Hematopoietic multipotent progenitor cell treated with erythropoietin and hydrocortisone succinate and interleukin-3 and kit ligand, for 15 days (in vitro differentiated cells): Measurements from ENCODE around the gene UPK1B.
"Not testable (repeated sequence)": the region's sequence is repeated elsewhere in the genome, so short reads cannot be mapped to it uniquely, and the experiment has no call there.

ENCODE experiments used
- DNase-seq: peaks from one replicate; pipeline ENCODE4 v3.0.0-alpha.2; 2015; ENCODE audit warnings: low spot score

The UPK1B gene

GRCh38 chr3:119173325-119173724 lies at the start of gene UPK1B:
UPK1B (plus strand) TSS chr3:119173598; CDS start chr3:119186742, 13,144 bp downstream.
- DNase-seq, result no peak

GRCh38 chr3:119125342-119125741 lies 48.1 kb upstream of the UPK1B start:
- DNase-seq, result no peak

- no peak for DNase-seq
Observed at GRCh38 chr3:119125742-119126504, 47.5 kb upstream of the UPK1B start.

- not testable (repeated sequence) for DNase-seq
Observed at GRCh38 chr3:119130291-119130690, 43.1 kb upstream of the UPK1B start.

GRCh38 chr3:119132291-119132690 lies 41.1 kb upstream of the UPK1B start:
- DNase-seq, result not testable (repeated sequence)

- DNase-seq, result not testable (repeated sequence)
Observed at GRCh38 chr3:119139360-119139759, 34.0 kb upstream of the UPK1B start.

- no peak for DNase-seq
Observed at GRCh38 chr3:119140466-119140865, 32.9 kb upstream of the UPK1B start.

GRCh38 chr3:119145128-119145499 lies 28.3 kb upstream of the UPK1B start:
- DNase-seq, result no peak

- no peak for DNase-seq
Observed at GRCh38 chr3:119145500-119146167, 27.8 kb upstream of the UPK1B start, which contains the start of gene TEX55. TEX55 (plus strand) TSS chr3:119146165; CDS start chr3:119146190, 25 bp downstream.

GRCh38 chr3:119146578-119147375 lies 26.6 kb upstream of the UPK1B start:
- DNase-seq, result no peak

- DNase-seq, result no peak
Observed at GRCh38 chr3:119147494-119147893, 25.9 kb upstream of the UPK1B start.

- DNase-seq, result no peak
Observed at GRCh38 chr3:119148493-119149180, 24.8 kb upstream of the UPK1B start.

- no peak for DNase-seq
Observed at GRCh38 chr3:119149484-119149883, 23.9 kb upstream of the UPK1B start.

GRCh38 chr3:119156868-119157267 lies 16.5 kb upstream of the UPK1B start:
- no peak for DNase-seq

- no peak for DNase-seq
Observed at GRCh38 chr3:119157971-119158370, 15.4 kb upstream of the UPK1B start.

GRCh38 chr3:119160361-119160760 lies 13.0 kb upstream of the UPK1B start:
- no peak for DNase-seq

GRCh38 chr3:119160815-119161214 lies 12.6 kb upstream of the UPK1B start:
- DNase-seq, result no peak

- DNase-seq, result no peak
Observed at GRCh38 chr3:119161240-119161639, 12.2 kb upstream of the UPK1B start.

- not testable (repeated sequence) for DNase-seq
Observed at GRCh38 chr3:119164745-119165144, 8.7 kb upstream of the UPK1B start.

- no peak for DNase-seq
Observed at GRCh38 chr3:119170821-119171220, 2.6 kb upstream of the UPK1B start.

- no peak for DNase-seq
Observed at GRCh38 chr3:119175872-119176756, 2.7 kb downstream of the UPK1B start.
